HG03520 (cell line): ENCODE results near the gene POLD2.

Experiments
- ATAC-seq: cut with Tn5 transposase; IDR thresholded peaks from one replicate; pipeline ENCODE4 v1.9.1; 2021; ENCODE audit warnings: mild to moderate bottlenecking, moderate library complexity; ENCODE audit not compliant: unreplicated experiment

POLD2 gene

GRCh38 chr7:44114586-44115310, 8.6 kb downstream of the POLD2 start:
- no peak for ATAC-seq

GRCh38 chr7:44113764-44114354, 9.5 kb downstream of the POLD2 start:
- no peak for ATAC-seq

DNA sequence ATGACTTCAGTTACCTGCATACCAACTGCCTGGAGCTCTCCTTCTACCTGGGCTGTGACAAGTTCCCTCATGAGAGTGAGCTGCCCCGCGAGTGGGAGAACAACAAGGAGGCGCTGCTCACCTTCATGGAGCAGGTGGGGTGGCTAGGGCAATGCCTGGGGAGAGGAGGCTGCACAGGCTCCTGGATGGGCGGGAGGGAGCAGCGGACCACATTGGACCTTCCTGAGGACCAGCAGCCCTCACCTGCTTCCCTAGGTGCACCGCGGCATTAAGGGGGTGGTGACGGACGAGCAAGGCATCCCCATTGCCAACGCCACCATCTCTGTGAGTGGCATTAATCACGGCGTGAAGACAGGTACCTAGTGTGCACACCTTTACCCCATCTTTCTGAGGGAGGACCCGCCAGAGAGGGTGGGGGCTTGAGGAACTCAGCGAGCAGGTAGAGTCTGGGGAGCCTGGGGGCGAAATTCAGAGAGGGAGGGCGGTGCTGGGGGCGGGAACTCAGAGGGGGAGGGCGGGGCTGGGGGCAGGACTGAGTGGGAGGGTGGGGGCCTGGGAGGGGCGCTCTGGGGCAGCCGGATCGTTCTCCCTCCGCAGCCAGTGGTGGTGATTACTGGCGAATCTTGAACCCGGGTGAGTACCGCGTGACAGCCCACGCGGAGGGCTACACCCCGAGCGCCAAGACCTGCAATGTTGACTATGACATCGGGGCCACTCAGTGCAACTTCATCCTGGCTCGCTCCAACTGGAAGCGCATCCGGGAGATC, 10.2 kb downstream of the POLD2 start:
- ATAC-seq = no peak

DNA sequence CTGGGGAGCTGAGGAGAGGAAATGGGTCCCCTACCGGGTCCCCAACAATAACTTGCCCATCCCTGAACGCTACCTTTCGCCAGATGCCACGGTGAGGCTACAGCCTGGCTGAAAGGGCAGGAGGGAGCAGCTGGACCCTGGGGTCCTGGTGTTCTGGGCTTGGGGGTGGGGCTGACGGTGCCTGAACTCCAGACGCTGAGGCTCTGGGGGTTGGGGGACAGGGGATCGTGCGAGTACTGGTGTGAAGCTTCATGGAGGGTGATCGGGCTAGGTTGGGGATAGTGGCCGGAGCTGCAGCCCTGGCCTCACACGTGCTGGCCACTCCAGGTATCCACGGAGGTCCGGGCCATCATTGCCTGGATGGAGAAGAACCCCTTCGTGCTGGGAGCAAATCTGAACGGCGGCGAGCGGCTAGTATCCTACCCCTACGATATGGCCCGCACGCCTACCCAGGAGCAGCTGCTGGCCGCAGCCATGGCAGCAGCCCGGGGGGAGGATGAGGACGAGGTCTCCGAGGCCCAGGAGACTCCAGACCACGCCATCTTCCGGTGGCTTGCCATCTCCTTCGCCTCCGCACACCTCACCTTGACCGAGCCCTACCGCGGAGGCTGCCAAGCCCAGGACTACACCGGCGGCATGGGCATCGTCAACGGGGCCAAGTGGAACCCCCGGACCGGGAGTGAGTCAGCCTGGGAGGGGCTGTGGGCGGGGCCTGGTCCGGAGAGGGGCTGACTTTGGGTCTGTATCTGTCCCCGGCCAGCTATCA, 10.9 kb downstream of the POLD2 start:
- ATAC-seq = no peak

- no peak for ATAC-seq
These were observed 11.6 kb downstream of the POLD2 start for GRCh38 chr7:44111761-44112160.

DNA sequence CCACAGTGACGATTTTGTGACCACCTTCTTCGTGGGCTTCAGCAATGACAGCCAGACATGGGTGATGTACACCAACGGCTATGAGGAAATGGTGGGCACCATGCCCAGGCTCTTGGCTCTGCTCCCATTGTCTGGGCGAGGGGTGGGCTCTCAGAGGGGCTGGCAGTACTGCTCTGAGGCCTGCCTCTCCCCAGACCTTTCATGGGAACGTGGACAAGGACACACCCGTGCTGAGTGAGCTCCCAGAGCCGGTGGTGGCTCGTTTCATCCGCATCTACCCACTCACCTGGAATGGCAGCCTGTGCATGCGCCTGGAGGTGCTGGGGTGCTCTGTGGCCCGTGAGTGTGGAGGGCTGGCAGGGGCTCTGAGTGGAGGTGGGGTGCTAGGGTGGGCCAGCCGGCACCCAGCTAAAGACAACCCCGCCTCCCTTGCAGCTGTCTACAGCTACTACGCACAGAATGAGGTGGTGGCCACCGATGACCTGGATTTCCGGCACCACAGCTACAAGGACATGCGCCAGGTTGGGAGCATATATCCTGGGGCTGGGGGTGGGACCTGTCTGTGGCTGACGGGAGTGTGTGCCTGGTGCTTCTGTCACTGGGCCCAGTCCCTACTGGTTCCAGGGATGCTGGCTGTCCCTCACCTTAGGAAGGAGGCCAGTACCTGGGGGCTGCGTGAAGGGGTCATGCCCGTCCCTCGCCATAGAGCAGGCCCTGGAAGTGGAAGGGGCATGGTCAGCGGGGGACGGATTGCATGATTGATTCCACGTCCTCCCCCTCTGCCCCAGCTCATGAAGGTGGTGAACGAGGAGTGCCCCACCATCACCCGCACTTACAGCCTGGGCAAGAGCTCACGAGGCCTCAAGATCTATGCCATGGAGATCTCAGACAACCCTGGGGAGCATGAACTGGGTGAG, 12.4 kb downstream of the POLD2 start:
- ATAC-seq = no peak

DNA sequence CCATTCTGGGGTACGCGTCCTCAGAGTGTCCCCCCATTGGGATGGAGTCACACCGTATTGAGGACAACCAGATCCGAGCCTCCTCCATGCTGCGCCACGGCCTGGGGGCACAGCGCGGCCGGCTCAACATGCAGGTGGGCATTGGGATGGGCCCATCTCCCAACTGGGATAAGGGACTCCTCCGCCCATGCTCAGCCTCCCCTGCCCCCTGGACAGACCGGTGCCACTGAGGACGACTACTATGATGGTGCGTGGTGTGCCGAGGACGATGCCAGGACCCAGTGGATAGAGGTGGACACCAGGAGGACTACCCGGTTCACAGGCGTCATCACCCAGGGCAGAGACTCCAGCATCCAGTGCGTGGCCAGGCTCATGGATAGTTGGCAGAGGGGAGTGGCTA, 13.4 kb downstream of the POLD2 start:
- ATAC-seq = no peak

- no peak for ATAC-seq
These were observed 14.3 kb downstream of the POLD2 start for GRCh38 chr7:44108768-44109750.

DNA sequence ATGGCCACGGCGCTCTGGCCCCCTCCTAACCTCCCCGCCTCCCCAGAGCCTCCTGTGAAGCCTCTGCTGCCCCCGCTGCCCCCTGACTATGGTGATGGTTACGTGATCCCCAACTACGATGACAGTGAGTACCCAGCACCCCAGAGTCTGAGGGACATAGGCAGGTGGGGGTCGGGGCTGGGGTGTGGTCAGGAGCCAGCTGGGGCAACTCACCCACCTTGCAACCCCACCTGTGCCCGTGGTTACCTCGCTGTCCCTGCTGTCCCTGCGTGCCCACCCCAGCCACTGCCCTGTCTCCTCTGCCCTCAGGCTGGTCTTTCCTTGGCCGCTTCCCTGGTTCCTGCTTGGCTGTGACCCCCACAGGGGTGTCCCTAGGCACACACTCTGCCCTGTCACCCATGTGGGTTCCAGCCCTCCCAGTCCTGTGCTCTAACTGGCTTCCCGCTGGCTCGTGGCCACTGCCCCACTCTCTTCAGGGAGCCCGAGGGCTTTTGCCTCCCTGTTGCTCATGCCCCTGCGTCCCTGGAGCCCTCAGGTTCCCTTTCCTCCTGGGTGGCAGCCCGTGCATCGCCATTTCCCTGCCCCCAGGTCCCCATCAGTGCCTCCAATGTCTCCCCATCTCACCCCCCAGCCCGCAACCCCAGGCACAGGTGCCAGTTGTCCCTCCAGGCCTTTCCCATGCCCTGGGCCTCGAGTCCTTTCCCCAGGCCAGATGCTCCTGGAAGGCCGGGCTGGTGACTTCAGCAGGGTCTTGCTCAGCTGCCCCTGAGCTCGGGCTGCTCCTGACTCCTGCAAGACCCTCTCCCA, 15.2 kb downstream of the POLD2 start:
- ATAC-seq = no peak

- no peak for ATAC-seq
These were observed 16.0 kb downstream of the POLD2 start for GRCh38 chr7:44107116-44107960.

DNA sequence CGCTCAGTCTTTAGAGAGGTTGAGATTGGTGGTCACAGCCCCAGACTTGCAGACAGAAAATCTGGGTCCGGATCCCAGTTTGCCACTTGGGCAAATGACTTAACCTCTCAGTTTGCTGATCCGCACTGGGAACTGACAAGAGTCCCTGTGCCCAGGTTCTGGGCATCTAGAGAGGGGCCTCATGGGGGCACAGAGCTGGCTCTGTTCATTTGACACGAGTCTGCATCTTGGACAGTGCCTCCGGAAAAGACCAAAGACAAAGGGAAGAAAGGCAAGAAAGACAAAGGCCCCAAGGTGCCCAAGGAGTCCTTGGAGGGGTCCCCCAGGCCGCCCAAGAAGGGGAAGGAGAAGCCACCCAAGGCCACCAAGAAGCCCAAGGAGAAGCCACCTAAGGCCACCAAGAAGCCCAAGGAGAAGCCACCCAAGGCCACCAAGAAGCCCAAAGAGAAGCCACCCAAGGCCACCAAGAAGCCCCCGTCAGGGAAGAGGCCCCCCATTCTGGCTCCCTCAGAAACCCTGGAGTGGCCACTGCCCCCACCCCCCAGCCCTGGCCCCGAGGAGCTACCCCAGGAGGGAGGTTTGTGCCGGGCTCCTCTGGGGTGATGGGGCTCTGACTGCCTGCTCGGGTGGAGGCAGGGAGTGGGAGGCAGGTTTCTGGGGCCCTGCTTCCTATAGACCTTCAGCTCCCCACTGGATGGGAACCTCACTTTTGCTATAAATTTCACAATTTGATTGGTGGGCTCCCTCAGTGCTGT, 16.9 kb downstream of the POLD2 start:
- no peak for ATAC-seq

DNA sequence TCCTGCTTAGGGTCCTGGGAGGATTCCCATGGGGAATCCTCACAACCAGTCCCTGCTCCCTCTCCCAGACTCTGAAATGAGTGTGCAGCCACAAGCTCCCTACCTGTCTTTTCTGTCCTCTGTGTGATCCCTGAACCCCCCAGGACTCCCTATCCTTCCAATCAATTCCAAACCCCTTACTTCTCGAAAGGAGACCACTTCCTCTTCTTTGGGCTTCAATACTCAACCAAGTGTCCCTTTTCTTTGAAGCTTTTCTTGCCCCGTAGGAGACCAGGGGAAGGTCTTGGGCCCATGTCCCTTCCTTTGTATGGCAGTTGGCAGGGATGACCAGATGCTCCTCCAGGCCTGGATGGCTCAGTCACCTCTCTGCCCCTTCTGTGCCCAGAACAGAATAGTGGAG, 17.5 kb downstream of the POLD2 start:
- ATAC-seq = no peak

DNA sequence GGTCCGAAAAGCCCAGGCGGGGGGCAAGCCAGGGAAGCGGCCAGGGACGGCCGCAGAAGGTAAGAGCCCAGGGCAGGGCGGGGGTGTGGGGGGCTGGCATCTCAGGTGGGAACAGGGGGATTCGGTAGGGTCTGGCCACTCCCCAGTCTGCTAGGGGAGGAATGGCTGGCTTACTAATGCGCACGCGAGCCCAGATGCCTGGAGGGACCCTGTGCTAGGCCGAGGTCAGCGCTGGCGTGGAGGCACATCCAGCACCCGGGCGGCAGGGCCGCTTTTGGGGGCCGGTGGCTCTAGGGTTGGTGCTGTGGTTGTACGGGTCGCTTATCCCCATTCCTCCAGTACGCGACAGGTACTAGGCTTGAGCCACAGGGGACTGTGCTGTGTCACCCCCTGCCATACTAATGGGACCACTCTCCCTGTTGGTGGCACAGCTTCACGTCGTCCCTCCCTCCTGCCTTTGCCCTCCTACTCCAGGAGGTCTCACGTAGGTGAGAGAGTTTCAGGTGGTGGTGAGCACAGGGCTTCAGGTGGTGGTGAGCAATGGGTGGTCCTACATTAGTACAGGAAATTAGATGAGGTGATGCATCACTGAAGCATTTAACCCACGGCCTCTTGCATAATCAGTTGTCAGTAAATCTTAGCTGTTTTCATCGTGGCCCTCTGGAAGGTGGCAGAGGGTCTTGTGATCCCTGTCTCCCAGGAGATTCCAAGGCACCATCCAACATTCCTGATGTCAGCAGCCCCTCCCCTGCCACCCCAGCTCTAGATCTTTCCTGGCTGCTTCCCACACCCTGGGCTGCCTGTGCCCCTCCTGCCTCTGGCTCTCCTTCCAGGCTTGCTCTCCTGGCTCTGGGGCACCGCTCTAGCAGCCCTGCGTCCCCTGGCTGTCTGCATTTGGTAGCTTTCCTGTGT, 18.2 kb downstream of the POLD2 start:
- no peak for ATAC-seq

GRCh38 chr7:44103923-44104859, 19.2 kb downstream of the POLD2 start, which contains the start of gene AEBP1:
AEBP1 (plus strand) TSS chr7:44104345; CDS start chr7:44104666, 321 bp downstream.
- ATAC-seq = no peak
